Measurements from ENCODE around the gene KCNH3.

DNA sequence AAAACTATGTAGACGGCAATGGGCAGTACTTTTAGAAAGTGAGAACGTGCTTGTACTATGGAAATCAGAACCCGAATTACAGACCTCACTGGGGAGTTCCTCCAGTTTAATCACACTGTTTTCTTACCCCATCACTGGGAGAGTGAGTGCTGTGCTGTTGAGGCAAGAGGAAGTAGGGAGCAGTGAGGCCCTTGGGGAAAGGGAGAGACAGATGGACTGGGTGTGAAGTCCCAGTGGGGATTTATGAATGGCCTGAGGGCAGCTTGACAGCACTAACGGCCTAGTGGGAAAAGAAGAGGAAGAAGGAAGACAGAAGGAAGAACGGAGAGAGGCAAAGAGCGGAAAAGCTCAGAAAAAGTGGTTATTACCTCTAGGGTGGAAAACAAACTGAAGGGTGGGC lies 23.4 kb downstream of the KCNH3 start:
- TF ChIP-seq, protein P1, sequence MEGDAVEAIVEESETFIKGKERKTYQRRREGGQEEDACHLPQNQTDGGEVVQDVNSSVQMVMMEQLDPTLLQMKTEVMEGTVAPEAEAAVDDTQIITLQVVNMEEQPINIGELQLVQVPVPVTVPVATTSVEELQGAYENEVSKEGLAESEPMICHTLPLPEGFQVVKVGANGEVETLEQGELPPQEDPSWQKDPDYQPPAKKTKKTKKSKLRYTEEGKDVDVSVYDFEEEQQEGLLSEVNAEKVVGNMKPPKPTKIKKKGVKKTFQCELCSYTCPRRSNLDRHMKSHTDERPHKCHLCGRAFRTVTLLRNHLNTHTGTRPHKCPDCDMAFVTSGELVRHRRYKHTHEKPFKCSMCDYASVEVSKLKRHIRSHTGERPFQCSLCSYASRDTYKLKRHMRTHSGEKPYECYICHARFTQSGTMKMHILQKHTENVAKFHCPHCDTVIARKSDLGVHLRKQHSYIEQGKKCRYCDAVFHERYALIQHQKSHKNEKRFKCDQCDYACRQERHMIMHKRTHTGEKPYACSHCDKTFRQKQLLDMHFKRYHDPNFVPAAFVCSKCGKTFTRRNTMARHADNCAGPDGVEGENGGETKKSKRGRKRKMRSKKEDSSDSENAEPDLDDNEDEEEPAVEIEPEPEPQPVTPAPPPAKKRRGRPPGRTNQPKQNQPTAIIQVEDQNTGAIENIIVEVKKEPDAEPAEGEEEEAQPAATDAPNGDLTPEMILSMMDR (IDR thresholded peaks at IDR 0.05), result no peak
- TF ChIP-seq POLR2AphosphoS5 (IDR thresholded peaks at IDR 0.05), result no peak

All from stomach (tissue), 4 donors.